Glutamatergic neuron (in vitro differentiated cells): ENCODE measurements around the gene LRP10. TPM values are rescaled to one million over a fixed set of nuclear protein-coding genes. Genes with fewer than 3 reads are reported as not detected.

Source experiments
- DNase-seq: peaks from one replicate; pipeline ENCODE4 v3.0.0; 2022
- H3K27ac Mint-ChIP-seq: one replicate; pipeline ENCODE4 v1.8.0; 2020; ENCODE audit warnings: mild to moderate bottlenecking, mixed read lengths, inconsistent platforms; ENCODE audit not compliant: unreplicated experiment
- H3K27me3 Mint-ChIP-seq: one replicate; pipeline ENCODE4 v1.8.0; 2020; ENCODE audit warnings: mild to moderate bottlenecking, moderate library complexity, mixed read lengths, inconsistent platforms; ENCODE audit not compliant: unreplicated experiment
- H3K36me3 Mint-ChIP-seq: one replicate; pipeline ENCODE4 v1.8.0; 2020; ENCODE audit warnings: mild to moderate bottlenecking, mixed read lengths, inconsistent platforms; ENCODE audit not compliant: unreplicated experiment
- H3K4me1 Mint-ChIP-seq: one replicate; pipeline ENCODE4 v1.8.0; 2020; ENCODE audit warnings: mild to moderate bottlenecking, low read depth, mixed read lengths, inconsistent platforms; ENCODE audit not compliant: unreplicated experiment
- H3K4me3 Mint-ChIP-seq: one replicate; pipeline ENCODE4 v1.8.0; 2020; ENCODE audit warnings: mild to moderate bottlenecking, mixed read lengths, inconsistent platforms; ENCODE audit not compliant: unreplicated experiment
- H3K9me3 Mint-ChIP-seq: one replicate; pipeline ENCODE4 v1.8.0; 2020; ENCODE audit warnings: mild to moderate bottlenecking, moderate library complexity, mixed read lengths, inconsistent platforms; ENCODE audit not compliant: unreplicated experiment
- total RNA-seq: library from RNA; stranded (reverse); fragmentation: NEBNext Ultra II Directional; extraction: Animal tissue kit (Norgen Biotek cat#: 25700); gene quantifications from one replicate; pipeline ENCODE4 v1.2.1, GENCODE V29; 2021; ENCODE audit not compliant: unreplicated experiment
- TF ChIP-seq, protein P1 (sequence below): fragments of 200-600 bp; sonication (generic); IDR thresholded peaks from one replicate; pipeline ENCODE4 v1.5.0; 2021; ENCODE audit not compliant: partially characterized antibody, unreplicated experiment

The LRP10 gene
- total RNA-seq, 1 donor from 2014 or later: 15.1 TPM

DNA sequence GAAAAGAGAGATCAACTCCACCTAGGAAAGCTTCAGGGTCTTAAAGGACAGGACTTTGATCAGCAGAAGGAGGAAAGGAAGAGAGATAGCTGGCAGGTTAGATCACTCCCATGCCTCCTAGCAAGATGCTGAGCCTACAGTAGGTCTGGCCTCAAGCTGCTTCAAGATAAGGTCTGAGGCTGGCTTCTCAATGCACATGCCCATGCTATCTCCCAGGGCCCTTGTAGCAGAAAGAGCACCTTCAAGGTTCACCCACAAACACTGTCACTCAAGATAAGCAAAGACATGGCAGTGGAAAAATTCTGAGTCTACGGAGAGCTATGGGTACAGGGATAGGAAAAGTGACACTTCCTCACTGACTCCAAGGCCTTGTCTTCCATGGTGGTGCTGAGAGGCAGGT lies 25.8 kb downstream of the LRP10 start:
- TF ChIP-seq, protein P1, sequence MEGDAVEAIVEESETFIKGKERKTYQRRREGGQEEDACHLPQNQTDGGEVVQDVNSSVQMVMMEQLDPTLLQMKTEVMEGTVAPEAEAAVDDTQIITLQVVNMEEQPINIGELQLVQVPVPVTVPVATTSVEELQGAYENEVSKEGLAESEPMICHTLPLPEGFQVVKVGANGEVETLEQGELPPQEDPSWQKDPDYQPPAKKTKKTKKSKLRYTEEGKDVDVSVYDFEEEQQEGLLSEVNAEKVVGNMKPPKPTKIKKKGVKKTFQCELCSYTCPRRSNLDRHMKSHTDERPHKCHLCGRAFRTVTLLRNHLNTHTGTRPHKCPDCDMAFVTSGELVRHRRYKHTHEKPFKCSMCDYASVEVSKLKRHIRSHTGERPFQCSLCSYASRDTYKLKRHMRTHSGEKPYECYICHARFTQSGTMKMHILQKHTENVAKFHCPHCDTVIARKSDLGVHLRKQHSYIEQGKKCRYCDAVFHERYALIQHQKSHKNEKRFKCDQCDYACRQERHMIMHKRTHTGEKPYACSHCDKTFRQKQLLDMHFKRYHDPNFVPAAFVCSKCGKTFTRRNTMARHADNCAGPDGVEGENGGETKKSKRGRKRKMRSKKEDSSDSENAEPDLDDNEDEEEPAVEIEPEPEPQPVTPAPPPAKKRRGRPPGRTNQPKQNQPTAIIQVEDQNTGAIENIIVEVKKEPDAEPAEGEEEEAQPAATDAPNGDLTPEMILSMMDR: no peak
- peaks cover 1% of the 10 kb centered on the region for H3K27me3 Mint-ChIP-seq
- H3K36me3 Mint-ChIP-seq: no peaks in the 10 kb centered on the region
- no peak for DNase-seq
- no peak overlapping the region for H3K27ac Mint-ChIP-seq
- H3K4me3 Mint-ChIP-seq: no peak overlapping the region
- H3K9me3 Mint-ChIP-seq: peaks cover 4% of the 10 kb centered on the region
- peaks cover 25% of the 10 kb centered on the region for H3K4me1 Mint-ChIP-seq

DNA sequence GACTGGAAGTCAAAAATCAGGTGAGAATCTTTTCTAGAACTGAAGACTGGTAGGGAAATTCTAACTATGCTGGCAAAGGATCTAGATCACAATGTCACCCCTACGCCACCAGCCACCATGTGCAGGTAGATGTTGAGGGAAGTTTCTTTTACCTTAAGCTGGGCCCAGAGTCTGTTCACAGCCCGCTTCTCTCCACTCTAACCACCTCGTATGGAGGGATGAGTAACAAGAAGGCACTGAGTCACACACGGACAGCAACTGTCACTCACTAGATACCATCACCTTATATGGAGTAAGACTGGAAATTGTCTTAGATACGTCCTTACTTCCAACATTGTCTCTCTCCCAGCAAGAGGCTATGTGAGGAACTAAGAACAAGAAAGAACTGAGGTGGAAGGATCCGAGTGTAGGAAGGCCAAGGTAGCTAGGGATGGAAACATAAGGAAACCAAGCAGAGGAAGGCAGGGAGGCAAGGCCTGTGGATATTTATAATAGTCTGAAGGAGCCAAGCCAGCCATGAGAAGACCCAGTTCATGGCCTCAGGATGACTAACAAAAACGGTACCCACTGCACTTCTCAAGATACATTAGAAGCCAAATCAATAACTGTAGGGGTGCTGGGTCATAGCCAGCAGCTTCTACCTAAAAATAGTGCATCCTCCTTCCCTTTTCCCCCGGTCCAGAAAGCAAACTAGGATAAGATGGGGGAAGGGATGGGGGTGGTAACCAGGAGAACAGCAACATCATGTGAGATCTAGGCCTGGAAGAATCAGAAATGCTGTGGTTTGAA lies 27.0 kb downstream of the LRP10 start:
- no peaks in the 10 kb centered on the region for H3K36me3 Mint-ChIP-seq
- no peak overlapping the region for H3K4me3 Mint-ChIP-seq
- peaks cover 1% of the 10 kb centered on the region for H3K27me3 Mint-ChIP-seq

DNA sequence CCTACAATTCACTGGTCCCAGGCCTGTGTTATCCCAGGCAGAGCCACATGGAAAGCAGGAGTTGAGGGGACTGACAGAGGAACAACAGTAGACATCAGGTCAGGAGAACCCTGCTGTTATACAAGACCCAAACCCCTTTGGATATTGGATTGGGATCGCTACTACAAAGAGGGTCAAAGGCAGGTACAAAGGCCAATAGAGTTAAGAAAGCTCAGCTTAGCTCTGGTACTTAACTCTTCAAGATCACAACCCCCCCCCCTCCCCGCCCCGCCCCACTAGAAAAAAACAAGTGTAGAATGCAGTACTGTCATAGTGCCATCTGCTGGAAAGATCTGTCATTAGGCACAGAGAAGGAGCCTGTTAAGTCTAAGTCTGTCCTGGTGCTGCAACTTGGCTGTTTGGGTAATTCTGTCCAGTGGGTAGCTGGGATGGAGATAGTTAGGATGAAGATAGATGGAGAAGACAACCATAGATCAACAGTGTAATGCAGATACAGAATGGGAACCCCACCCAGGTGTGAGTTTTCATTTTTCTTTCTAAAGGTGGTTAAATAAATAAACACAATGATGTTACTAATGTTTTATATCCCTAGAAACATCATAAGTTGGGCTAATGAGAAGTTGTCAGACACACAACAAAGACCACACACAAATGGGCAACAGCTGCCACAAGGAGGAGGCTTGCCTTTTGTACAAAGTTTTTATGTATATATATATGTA lies 28.7 kb downstream of the LRP10 start:
- no peaks in the 10 kb centered on the region for H3K36me3 Mint-ChIP-seq
- peak overlapping the region; percentile 44 for H3K27ac Mint-ChIP-seq
- TF ChIP-seq, protein P1: peak; percentile 28
- H3K4me3 Mint-ChIP-seq: peak overlapping the region; percentile 11
- H3K27me3 Mint-ChIP-seq: peaks cover 1% of the 10 kb centered on the region
- H3K9me3 Mint-ChIP-seq: no peaks in the 10 kb centered on the region
- DNase-seq: no peak
- peaks cover 9% of the 10 kb centered on the region for H3K4me1 Mint-ChIP-seq

More for the DNA sequence above, 27.0 kb downstream of the LRP10 start:
- TF ChIP-seq, protein P1: no peak
- Mint-ChIP-seq H3K9me3 (no peaks in the 10 kb centered on the region), H3K4me1 (peaks cover 13% of the 10 kb centered on the region), H3K27ac (no peak overlapping the region)
- DNase-seq: no peak

DNA sequence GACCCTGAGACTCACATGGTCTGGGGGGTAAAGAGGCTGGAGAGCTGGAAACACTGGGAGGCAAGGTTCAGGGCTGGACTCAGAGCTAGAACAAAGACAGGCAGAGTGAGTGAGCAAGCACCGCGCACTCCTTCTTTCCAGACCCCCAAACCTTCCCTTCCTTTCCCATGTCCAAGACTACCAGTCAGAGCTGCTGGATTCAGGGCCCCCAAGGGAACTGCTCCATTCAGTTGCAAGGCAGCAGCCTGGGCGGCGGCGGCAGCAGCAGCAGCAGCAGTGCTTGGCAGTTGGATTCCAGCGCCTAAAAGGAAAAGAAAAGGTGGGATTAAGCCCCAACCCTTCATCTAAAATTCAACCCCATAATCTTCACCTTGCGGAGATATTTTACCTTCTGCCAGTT lies 30.3 kb downstream of the LRP10 start:
- no peaks in the 10 kb centered on the region for H3K36me3 Mint-ChIP-seq
- H3K4me1 Mint-ChIP-seq: peaks cover 9% of the 10 kb centered on the region
- DNase-seq: no peak
- H3K27ac Mint-ChIP-seq: no peak overlapping the region
- no peaks in the 10 kb centered on the region for H3K9me3 Mint-ChIP-seq
- H3K4me3 Mint-ChIP-seq: no peak overlapping the region
- peaks cover 1% of the 10 kb centered on the region for H3K27me3 Mint-ChIP-seq
- TF ChIP-seq, protein P1: no peak

DNA sequence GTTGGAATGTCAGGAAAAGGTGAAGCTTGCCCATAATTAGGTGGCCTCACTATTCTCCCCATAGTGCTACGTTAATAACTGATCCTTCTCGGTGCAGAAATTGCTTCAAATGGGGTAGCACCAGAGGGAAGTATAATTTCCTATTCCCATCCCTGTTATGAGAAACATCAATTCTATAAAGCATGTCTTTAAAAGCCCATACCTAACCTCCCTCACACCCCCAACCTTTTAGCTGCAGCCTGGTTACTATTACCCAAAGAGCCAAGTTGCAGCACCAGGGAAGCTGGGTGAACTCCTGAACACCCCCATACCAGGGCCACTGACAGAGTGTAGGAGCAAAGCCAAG lies 32.2 kb downstream of the LRP10 start:
- Mint-ChIP-seq H3K9me3 (no peaks in the 10 kb centered on the region), H3K36me3 (no peaks in the 10 kb centered on the region), H3K4me1 (peaks cover 6% of the 10 kb centered on the region)

More for the DNA sequence above, 32.2 kb downstream of the LRP10 start:
- TF ChIP-seq, protein P1: no peak
- no peak overlapping the region for H3K4me3 Mint-ChIP-seq
- H3K27me3 Mint-ChIP-seq: peaks cover 4% of the 10 kb centered on the region
- no peak for DNase-seq
- H3K27ac Mint-ChIP-seq: no peak overlapping the region
